ENCODE data around the gene RPL37A.

Gene RPL37A

GRCh38 chr2:216469661-216470060 lies 29.0 kb upstream of the RPL37A start:
- ChIA-PET POLR2A (interaction anchor here (0.6 kb wide), 1 partner anchor 22 kb away, joined by 3 read pairs; no protein-coding TSS in a partner anchor), CTCF (interaction anchor here (0.6 kb wide), 1 partner anchor 65 kb away, joined by 3 read pairs; no protein-coding TSS in a partner anchor)

DNA sequence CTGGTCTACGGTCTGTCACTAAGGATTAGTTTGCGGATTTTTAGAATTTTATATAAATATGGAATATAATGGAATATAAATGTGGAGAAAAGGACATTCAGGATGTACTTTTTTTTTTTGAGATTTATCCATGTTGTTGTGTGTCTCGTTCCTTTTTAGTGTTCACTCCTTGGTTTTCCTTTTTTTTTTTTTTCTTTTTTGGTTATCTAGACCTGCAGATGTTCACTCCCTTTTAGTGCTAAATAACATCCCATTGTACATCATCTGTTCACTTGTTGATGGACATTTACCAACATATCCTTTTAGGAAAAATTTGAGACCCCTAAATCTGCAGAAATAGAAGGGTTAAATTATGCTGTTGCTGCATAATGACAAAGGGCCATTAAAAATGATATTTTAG lies 25.5 kb upstream of the RPL37A start:
- POLR2A ChIA-PET, result no interaction called here
- H3K9me3 ChIP-seq (ENCODE audit: control insufficient read depth, insufficient read depth, low read depth, low read length), result no peaks in the 10 kb centered on the region
- H3K4me1 ChIP-seq (ENCODE audit: control insufficient read depth, insufficient read depth, low read length), result no peaks in the 10 kb centered on the region
- peaks cover 3 to 45% of the 10 kb centered on the region in 2 experiments; a peak in 2 of 3 replicates for H3K36me3 ChIP-seq (ENCODE audit: control insufficient read depth in 2 of 2, insufficient read depth in 1 of 2, low read length in 2 of 2)
- H3K4me3 ChIP-seq (ENCODE audit: low read depth, low read length), result no peak overlapping the region
- H3K27ac ChIP-seq (ENCODE audit: extremely low read depth, low read depth, low read length), result no peak overlapping the region
- CTCF ChIA-PET, result no interaction called here
- TF ChIP-seq KLF9 (tag by site-specific recombination; IDR thresholded peaks at IDR 0.05; ENCODE audit: low read depth) (no peak), ZNF76 (tag by site-specific recombination; IDR thresholded peaks at IDR 0.05; ENCODE audit: borderline replicate concordance, low read depth) (no peak), ZEB2 (tag by site-specific recombination; IDR thresholded peaks at IDR 0.05) (no peak), ELK4 (IDR thresholded peaks at IDR 0.05; ENCODE audit: borderline replicate concordance, low read depth, low read length) (no peak), EGR2 (tag by site-specific recombination; IDR thresholded peaks at IDR 0.05; ENCODE audit: low read depth) (no peak), ZNF324 (tag by site-specific recombination; IDR thresholded peaks at IDR 0.05) (no peak)
- TF ChIP-seq, protein P1, sequence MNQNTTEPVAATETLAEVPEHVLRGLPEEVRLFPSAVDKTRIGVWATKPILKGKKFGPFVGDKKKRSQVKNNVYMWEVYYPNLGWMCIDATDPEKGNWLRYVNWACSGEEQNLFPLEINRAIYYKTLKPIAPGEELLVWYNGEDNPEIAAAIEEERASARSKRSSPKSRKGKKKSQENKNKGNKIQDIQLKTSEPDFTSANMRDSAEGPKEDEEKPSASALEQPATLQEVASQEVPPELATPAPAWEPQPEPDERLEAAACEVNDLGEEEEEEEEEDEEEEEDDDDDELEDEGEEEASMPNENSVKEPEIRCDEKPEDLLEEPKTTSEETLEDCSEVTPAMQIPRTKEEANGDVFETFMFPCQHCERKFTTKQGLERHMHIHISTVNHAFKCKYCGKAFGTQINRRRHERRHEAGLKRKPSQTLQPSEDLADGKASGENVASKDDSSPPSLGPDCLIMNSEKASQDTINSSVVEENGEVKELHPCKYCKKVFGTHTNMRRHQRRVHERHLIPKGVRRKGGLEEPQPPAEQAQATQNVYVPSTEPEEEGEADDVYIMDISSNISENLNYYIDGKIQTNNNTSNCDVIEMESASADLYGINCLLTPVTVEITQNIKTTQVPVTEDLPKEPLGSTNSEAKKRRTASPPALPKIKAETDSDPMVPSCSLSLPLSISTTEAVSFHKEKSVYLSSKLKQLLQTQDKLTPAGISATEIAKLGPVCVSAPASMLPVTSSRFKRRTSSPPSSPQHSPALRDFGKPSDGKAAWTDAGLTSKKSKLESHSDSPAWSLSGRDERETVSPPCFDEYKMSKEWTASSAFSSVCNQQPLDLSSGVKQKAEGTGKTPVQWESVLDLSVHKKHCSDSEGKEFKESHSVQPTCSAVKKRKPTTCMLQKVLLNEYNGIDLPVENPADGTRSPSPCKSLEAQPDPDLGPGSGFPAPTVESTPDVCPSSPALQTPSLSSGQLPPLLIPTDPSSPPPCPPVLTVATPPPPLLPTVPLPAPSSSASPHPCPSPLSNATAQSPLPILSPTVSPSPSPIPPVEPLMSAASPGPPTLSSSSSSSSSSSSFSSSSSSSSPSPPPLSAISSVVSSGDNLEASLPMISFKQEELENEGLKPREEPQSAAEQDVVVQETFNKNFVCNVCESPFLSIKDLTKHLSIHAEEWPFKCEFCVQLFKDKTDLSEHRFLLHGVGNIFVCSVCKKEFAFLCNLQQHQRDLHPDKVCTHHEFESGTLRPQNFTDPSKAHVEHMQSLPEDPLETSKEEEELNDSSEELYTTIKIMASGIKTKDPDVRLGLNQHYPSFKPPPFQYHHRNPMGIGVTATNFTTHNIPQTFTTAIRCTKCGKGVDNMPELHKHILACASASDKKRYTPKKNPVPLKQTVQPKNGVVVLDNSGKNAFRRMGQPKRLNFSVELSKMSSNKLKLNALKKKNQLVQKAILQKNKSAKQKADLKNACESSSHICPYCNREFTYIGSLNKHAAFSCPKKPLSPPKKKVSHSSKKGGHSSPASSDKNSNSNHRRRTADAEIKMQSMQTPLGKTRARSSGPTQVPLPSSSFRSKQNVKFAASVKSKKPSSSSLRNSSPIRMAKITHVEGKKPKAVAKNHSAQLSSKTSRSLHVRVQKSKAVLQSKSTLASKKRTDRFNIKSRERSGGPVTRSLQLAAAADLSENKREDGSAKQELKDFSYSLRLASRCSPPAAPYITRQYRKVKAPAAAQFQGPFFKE (tag by site-specific recombination; IDR thresholded peaks at IDR 0.05; ENCODE audit: borderline replicate concordance), result no peak

More at GRCh38 chr2:216469661-216470060, 29.0 kb upstream of the RPL37A start:
- no peak for TF ChIP-seq ZNF350 (tag by site-specific recombination; IDR thresholded peaks at IDR 0.05)
- TF ChIP-seq ZNF341 (tag by site-specific recombination; IDR thresholded peaks at IDR 0.05; ENCODE audit: low read depth), result no peak
- no peak for TF ChIP-seq YY2 (tag by site-specific recombination; IDR thresholded peaks at IDR 0.05)
- no peak for TF ChIP-seq ZSCAN5A (tag by site-specific recombination; IDR thresholded peaks at IDR 0.05)
- no peak for TF ChIP-seq ZNF239 (tag by site-specific recombination; IDR thresholded peaks at IDR 0.05)
- TF ChIP-seq ZNF585B (tag by site-specific recombination; IDR thresholded peaks at IDR 0.05), result no peak
- TF ChIP-seq ZNF544 (tag by site-specific recombination; IDR thresholded peaks at IDR 0.05), result no peak
- TF ChIP-seq, protein P2, sequence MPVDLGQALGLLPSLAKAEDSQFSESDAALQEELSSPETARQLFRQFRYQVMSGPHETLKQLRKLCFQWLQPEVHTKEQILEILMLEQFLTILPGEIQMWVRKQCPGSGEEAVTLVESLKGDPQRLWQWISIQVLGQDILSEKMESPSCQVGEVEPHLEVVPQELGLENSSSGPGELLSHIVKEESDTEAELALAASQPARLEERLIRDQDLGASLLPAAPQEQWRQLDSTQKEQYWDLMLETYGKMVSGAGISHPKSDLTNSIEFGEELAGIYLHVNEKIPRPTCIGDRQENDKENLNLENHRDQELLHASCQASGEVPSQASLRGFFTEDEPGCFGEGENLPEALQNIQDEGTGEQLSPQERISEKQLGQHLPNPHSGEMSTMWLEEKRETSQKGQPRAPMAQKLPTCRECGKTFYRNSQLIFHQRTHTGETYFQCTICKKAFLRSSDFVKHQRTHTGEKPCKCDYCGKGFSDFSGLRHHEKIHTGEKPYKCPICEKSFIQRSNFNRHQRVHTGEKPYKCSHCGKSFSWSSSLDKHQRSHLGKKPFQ (tag by site-specific recombination; IDR thresholded peaks at IDR 0.05), result no peak
- TF ChIP-seq ZNF530 (tag by site-specific recombination; IDR thresholded peaks at IDR 0.05; ENCODE audit: low read depth), result no peak
- TF ChIP-seq ZNF658 (tag by site-specific recombination; IDR thresholded peaks at IDR 0.05), result no peak
- no peak for TF ChIP-seq GLI4 (tag by site-specific recombination; IDR thresholded peaks at IDR 0.05)
- TF ChIP-seq ZNF792 (tag by site-specific recombination; IDR thresholded peaks at IDR 0.05), result no peak
- no peak for TF ChIP-seq ZNF548 (tag by site-specific recombination; IDR thresholded peaks at IDR 0.05)
- TF ChIP-seq, protein P3, sequence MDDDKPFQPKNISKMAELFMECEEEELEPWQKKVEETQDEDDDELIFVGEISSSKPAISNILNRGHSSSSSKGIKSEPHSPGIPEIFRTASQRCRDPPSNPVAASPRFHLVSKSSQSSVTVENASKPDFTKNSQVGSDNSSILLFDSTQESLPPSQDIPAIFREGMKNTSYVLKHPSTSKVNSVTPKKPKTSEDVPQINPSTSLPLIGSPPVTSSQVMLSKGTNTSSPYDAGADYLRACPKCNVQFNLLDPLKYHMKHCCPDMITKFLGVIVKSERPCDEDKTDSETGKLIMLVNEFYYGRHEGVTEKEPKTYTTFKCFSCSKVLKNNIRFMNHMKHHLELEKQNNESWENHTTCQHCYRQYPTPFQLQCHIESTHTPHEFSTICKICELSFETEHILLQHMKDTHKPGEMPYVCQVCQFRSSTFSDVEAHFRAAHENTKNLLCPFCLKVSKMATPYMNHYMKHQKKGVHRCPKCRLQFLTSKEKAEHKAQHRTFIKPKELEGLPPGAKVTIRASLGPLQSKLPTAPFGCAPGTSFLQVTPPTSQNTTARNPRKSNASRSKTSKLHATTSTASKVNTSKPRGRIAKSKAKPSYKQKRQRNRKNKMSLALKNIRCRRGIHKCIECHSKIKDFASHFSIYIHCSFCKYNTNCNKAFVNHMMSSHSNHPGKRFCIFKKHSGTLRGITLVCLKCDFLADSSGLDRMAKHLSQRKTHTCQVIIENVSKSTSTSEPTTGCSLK (tag by site-specific recombination; IDR thresholded peaks at IDR 0.05), result no peak
- no peak for TF ChIP-seq ZNF19 (tag by site-specific recombination; IDR thresholded peaks at IDR 0.05; ENCODE audit: low read depth)
- TF ChIP-seq, protein P4, sequence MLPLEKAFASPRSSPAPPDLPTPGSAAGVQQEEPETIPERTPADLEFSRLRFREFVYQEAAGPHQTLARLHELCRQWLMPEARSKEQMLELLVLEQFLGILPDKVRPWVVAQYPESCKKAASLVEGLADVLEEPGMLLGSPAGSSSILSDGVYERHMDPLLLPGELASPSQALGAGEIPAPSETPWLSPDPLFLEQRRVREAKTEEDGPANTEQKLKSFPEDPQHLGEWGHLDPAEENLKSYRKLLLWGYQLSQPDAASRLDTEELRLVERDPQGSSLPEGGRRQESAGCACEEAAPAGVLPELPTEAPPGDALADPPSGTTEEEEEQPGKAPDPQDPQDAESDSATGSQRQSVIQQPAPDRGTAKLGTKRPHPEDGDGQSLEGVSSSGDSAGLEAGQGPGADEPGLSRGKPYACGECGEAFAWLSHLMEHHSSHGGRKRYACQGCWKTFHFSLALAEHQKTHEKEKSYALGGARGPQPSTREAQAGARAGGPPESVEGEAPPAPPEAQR (tag by site-specific recombination; IDR thresholded peaks at IDR 0.05), result no peak
- Histone ChIP-seq H3K27ac (ENCODE audit: extremely low read depth, low read depth, low read length) (no peak overlapping the region), H3K36me3 (ENCODE audit: control insufficient read depth in 2 of 2, insufficient read depth in 1 of 2, low read length in 2 of 2) (peaks cover 5 to 42% of the 10 kb centered on the region in 2 experiments; a peak in 2 of 3 replicates), H3K4me1 (ENCODE audit: control insufficient read depth, insufficient read depth, low read length) (no peaks in the 10 kb centered on the region), H3K4me3 (ENCODE audit: low read depth, low read length) (no peak overlapping the region), H3K9me3 (ENCODE audit: control insufficient read depth, insufficient read depth, low read depth, low read length) (no peaks in the 10 kb centered on the region)

Measured in HEK293 (cell line).